ENCODE data around the gene PTCD3.

Gene PTCD3

DNA sequence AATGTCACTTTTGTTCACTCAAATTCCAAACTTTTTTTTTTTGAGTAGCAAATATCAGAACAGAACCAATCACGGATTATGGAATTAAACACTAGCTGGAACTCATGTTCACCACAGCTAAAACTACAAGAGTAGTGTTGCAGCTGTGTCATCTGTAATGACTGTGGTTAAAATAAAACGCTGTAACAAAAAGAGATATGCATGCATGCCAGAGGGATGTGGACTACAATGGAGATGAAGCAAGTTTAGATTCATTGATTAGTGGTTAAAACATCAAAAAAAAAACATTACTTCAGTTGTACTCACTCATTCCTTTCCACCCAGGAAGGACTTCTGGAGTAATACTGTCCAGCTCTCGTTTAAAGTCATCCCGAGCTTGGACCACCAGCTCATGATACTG lies 52.3 kb downstream of the PTCD3 start:
- no peak overlapping the region for H3K4me3 ChIP-seq (ENCODE audit: low read depth, low read length)
- TF ChIP-seq, protein P1, sequence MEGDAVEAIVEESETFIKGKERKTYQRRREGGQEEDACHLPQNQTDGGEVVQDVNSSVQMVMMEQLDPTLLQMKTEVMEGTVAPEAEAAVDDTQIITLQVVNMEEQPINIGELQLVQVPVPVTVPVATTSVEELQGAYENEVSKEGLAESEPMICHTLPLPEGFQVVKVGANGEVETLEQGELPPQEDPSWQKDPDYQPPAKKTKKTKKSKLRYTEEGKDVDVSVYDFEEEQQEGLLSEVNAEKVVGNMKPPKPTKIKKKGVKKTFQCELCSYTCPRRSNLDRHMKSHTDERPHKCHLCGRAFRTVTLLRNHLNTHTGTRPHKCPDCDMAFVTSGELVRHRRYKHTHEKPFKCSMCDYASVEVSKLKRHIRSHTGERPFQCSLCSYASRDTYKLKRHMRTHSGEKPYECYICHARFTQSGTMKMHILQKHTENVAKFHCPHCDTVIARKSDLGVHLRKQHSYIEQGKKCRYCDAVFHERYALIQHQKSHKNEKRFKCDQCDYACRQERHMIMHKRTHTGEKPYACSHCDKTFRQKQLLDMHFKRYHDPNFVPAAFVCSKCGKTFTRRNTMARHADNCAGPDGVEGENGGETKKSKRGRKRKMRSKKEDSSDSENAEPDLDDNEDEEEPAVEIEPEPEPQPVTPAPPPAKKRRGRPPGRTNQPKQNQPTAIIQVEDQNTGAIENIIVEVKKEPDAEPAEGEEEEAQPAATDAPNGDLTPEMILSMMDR (IDR thresholded peaks at IDR 0.05; ENCODE audit: control insufficient read depth, extremely low read depth, insufficient read depth) = no peak
- no peak for DNase-seq (ENCODE audit: low read depth)

- H3K4me3 ChIP-seq (ENCODE audit: low read depth, low read length) = no peak overlapping the region
- TF ChIP-seq, protein P1 (IDR thresholded peaks at IDR 0.05; ENCODE audit: control insufficient read depth, extremely low read depth, insufficient read depth) = no peak
- DNase-seq (ENCODE audit: low read depth) = no peak
Measured at GRCh38 chr2:86160156-86160952, 54.3 kb downstream of the PTCD3 start.

DNA sequence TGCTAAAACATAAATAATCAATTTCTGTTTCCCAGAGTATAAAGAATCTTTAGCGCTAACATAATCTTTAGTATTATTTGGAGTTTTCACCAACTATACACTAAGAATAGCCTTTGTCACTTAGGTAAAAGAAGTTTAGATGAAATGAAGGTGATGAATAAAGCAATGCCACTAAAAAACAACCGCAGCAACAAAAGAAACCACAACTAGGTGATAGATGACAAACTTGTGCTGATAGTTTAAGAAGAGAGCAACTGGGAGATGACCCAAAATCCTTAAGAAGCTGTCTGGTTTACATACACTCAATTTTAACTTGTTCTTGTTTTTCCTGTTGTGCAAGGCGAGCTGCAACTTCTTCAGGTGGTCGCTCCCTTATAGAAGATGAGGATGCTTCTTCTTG lies 64.4 kb downstream of the PTCD3 start:
- TF ChIP-seq, protein P1 (IDR thresholded peaks at IDR 0.05; ENCODE audit: control insufficient read depth, extremely low read depth, insufficient read depth) = no peak
- DNase-seq (ENCODE audit: low read depth) = no peak
- H3K4me3 ChIP-seq (ENCODE audit: low read depth, low read length) = no peak overlapping the region

- no peak for DNase-seq (ENCODE audit: low read depth)
- TF ChIP-seq, protein P1 (IDR thresholded peaks at IDR 0.05; ENCODE audit: control insufficient read depth, extremely low read depth, insufficient read depth) = no peak
- H3K4me3 ChIP-seq (ENCODE audit: low read depth, low read length) = no peak overlapping the region
Measured at GRCh38 chr2:86171295-86171694, 65.3 kb downstream of the PTCD3 start.

DNA sequence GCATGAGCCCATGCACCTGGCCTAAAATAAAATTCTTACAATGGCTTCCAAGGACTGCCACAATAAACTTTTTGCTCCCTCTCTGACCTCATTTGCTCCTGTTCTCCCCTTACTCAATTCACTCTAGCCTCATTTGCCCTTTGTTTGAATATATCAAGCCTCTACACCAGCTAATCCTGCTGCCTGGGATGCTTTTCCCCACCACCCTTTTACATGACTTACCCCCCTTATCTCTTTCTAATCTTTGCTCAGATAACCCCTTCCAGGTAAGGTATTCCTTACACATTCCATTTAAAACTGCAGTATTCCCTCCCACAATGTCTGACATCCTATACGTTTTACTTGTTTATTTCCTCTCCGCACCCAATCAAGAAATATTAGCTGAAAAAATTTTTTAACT lies 66.6 kb downstream of the PTCD3 start:
- no peak overlapping the region for H3K4me3 ChIP-seq (ENCODE audit: low read depth, low read length)
- no peak for DNase-seq (ENCODE audit: low read depth)
- TF ChIP-seq, protein P1 (IDR thresholded peaks at IDR 0.05; ENCODE audit: control insufficient read depth, extremely low read depth, insufficient read depth) = no peak

DNA sequence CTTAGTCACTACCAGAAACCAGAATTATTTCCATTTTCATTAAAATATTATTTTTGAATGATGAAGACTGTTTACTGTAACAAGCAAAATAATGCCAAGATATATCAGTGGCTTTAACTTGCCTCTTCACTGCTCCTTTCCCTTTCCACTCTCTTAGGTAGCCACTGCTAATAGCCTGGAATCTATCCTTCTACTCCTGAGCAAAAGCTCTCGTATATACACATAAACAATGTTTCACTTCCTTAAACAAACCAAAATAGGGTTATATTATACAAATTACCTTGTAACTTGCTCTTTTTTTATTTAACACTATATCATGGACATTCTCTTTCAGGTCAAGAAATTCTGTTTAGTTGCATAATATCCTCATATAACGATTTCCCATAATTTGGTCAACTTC lies 68.4 kb downstream of the PTCD3 start:
- no peak for DNase-seq (ENCODE audit: low read depth)
- TF ChIP-seq, protein P1 (IDR thresholded peaks at IDR 0.05; ENCODE audit: control insufficient read depth, extremely low read depth, insufficient read depth) = no peak
- no peak overlapping the region for H3K4me3 ChIP-seq (ENCODE audit: low read depth, low read length)

DNA sequence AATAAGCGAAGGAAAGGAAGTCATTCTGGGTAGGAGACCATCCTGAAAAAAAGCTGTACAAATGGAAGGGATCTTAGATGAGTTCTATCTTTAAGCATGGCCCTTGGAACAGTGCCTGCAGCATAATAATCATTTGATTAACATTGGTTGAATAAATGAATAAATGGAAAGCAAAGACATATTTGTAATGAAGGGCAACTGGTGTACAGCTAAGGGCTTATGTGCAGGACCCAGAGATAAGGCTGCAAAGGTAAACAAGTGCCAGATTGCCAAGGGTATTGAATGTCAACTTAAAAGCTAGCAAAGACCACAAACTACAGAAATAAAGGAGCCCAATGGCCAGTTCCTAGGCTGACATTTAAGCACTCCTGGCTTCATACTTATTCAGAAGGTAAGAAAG lies 69.8 kb downstream of the PTCD3 start:
- TF ChIP-seq, protein P1 (IDR thresholded peaks at IDR 0.05; ENCODE audit: control insufficient read depth, extremely low read depth, insufficient read depth) = no peak
- DNase-seq (ENCODE audit: low read depth) = no peak
- no peak overlapping the region for H3K4me3 ChIP-seq (ENCODE audit: low read depth, low read length)
